Transverse colon (tissue), 4 donors: ENCODE measurements around the gene WT1. TPM values are rescaled to one million over a fixed set of nuclear protein-coding genes. Genes with fewer than 3 reads are reported as not detected.

Source experiments
- DNase-seq: peaks from one replicate; pipeline ENCODE4 v3.0.0-alpha.2; 2019
- H3K27ac ChIP-seq, 4 donors: fragments of 200-600 bp; sonication (generic); 2 replicates each; pipeline ENCODE4 v1.5.1; 2016 to 2018; ENCODE audit warnings: inconsistent platforms in 4 of 4
- H3K27me3 ChIP-seq: fragments of 200-600 bp; sonication (generic); 2 replicates; pipeline ENCODE4 v1.5.1; 2017; ENCODE audit warnings: inconsistent platforms
- H3K36me3 ChIP-seq, 4 donors: fragments of 200-600 bp; sonication (generic); 2 replicates each; pipeline ENCODE4 v1.5.1; 2017 to 2019; ENCODE audit warnings: inconsistent platforms in 4 of 4
- H3K4me1 ChIP-seq, 4 donors: fragments of 200-600 bp; sonication (generic); 2 replicates each; pipeline ENCODE4 v1.5.1; 2017 to 2020; ENCODE audit warnings: inconsistent platforms in 4 of 4
- H3K4me3 ChIP-seq, 4 donors: fragments of 200-600 bp; sonication (generic); 1 replicate in 1 of 4; 2 replicates in 3 of 4; pipeline versions ENCODE4 v1.5.1 to v1.6.1; 2017 to 2019; ENCODE audit warnings: inconsistent platforms in 4 of 4
- H3K9me3 ChIP-seq, 2 donors: fragments of 200-600 bp; sonication (generic); 2 replicates each; pipeline ENCODE4 v1.5.1; 2017 to 2019; ENCODE audit warnings: inconsistent platforms in 2 of 2
- EP300 ChIP-seq: sonication (generic); formaldehyde crosslinking; IDR thresholded peaks from one replicate; pipeline ENCODE4 v1.6.1; 2017; ENCODE audit warnings: antibody characterized with exemption, low read depth
- POLR2A ChIP-seq: fragments of 450-650 bp; IDR thresholded peaks from one replicate; pipeline ENCODE4 v1.6.1; 2016; ENCODE audit warnings: antibody characterized with exemption, mild to moderate bottlenecking, moderate library complexity
- POLR2AphosphoS5 ChIP-seq, 3 donors: sonication (generic); formaldehyde crosslinking; IDR thresholded peaks; one replicate each; pipeline ENCODE4 v1.6.1; 2016; ENCODE audit warnings: antibody characterized with exemption in 3 of 3
- WGBS, 2 donors: methylation state at CpG; one replicate each; pipeline ENCODE4 v1.1.5; 2018; ENCODE audit warnings: low coverage in 1 of 2; 5-methylcytosine and 5-hydroxymethylcytosine counted together
- in situ Hi-C, 4 donors: fragments of 200-750 bp; cut with MboI; loops; one replicate each; pipeline versions ENCODE4 v1.15.0 to v1.15.1; 2017; ENCODE audit warnings: low sequenced_read_pairs in 3 of 4, low pct_ligation_motif_present in 1 of 4, low pct_unique_long_range_greater_than_20kb in 1 of 4
- intact Hi-C: fragments of 100-400 bp; cut with DNase I; formaldehyde crosslinking; loops from one replicate; pipeline ENCODE4 v1.15.1; 2023; ENCODE audit warnings: low total_unique reads
- total RNA-seq, 4 donors: library from RNA; depleted of rRNA; stranded (reverse); fragments of >200 nt; gene quantifications; one replicate each; pipeline ENCODE4 v1.1.0, GENCODE V29; 2016
- TF ChIP-seq, protein P1 (sequence below), 5 experiments: fragments of 200-600 bp in 3 of 5; fragments of 450-650 bp in 2 of 5; sonication (generic) in 3 of 5; IDR thresholded peaks; 1 replicate in 2 of 5; 2 replicates in 3 of 5; pipeline ENCODE4 v1.5.1; 2016 to 2017; ENCODE audit warnings: antibody characterized with exemption in 5 of 5, inconsistent platforms in 3 of 5, mild to moderate bottlenecking in 2 of 5, moderate library complexity in 1 of 5

WT1 gene
- total RNA-seq, 4 donors from 2014 or later: 0.55 to 3.0 (median 0.95) TPM; not detected in 1

DNA sequence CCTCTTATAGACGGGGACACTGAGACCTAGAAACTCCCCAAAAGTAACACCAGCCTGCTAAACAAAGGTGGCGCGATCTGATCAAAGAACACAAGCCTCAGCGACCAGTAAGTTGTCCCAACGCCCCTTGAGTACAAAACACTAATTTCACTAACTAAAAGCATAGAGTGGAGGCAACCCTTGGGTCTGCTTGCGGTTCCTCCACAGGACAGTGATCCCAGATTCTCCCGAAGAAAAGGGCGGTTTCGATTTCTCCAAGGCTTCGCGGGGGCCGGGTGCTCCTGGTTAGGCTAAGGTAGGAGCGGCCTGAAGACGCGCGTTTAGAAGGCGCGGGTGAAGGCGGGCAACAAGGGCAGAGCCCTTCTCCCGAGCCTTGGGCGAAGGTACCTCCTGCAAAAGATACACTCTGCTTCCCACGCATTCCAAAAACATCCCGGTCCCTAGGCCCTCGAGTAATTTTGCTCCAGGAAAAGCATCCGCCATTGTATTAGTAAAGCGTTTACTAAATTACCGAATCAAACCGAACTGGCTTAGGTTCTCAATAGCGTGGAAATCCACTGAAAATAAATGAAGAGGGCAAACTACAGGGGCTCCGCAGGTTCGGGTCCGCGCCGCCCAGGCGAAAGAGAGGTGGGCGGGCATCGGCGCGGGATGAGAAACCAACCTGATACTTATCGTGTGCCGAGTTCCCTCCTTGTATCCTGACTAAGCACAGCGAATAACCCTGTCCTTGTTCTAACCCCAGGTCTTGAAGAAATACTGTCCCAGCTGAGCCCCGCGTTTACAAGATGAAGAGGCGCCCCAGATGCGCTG is 2.0 kb downstream of the WT1 start:
- no peak for DNase-seq

DNA sequence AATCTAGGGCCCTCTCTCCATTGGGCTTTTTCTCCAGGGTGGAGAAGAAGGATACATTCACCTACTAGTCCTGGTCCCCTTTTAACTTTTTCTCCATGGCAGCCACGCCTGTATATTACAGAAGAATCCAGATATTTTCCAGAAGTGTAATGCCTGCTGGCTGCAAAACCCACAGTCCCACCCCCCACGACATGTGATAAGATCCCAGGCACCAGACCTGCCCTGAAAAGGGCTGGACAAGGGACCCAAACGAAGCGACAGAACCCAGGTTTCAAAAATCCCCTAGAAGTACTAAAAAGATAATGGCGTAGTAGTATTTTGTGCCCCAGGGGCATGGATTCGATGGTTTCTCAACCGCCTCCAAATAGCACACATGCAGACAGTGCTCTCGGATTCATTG is 2.8 kb downstream of the WT1 start:
- in situ Hi-C loops (no loop called here), intact Hi-C loops (no loop called here)
- Histone ChIP-seq H3K27me3 (peaks cover 100% of the 10 kb centered on the region), H3K9me3 (no peaks in the 10 kb centered on the region), H3K27ac (no peak overlapping the region), H3K36me3 (no peaks in the 10 kb centered on the region), H3K4me3 (no peak overlapping the region), H3K4me1 (peaks cover 0 to 38% (median 17%) of the 10 kb centered on the region in 4 donors)
- WGBS, 2 donors: 0 to 34% methylated on average over 1 to 8 of the region's 8 CpGs
- no peak for DNase-seq
- TF ChIP-seq, protein P1, sequence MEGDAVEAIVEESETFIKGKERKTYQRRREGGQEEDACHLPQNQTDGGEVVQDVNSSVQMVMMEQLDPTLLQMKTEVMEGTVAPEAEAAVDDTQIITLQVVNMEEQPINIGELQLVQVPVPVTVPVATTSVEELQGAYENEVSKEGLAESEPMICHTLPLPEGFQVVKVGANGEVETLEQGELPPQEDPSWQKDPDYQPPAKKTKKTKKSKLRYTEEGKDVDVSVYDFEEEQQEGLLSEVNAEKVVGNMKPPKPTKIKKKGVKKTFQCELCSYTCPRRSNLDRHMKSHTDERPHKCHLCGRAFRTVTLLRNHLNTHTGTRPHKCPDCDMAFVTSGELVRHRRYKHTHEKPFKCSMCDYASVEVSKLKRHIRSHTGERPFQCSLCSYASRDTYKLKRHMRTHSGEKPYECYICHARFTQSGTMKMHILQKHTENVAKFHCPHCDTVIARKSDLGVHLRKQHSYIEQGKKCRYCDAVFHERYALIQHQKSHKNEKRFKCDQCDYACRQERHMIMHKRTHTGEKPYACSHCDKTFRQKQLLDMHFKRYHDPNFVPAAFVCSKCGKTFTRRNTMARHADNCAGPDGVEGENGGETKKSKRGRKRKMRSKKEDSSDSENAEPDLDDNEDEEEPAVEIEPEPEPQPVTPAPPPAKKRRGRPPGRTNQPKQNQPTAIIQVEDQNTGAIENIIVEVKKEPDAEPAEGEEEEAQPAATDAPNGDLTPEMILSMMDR (IDR thresholded peaks at IDR 0.05): no peak
- TF ChIP-seq EP300: no peak
- TF ChIP-seq POLR2A: no peak
- TF ChIP-seq POLR2AphosphoS5 (IDR thresholded peaks at IDR 0.05): no peak

More for the DNA sequence above, 2.0 kb downstream of the WT1 start:
- Histone ChIP-seq H3K9me3 (no peaks in the 10 kb centered on the region), H3K27ac (no peak overlapping the region), H3K4me3 (peak overlapping the region in 1 of 4 donors; percentile 34), H3K36me3 (no peaks in the 10 kb centered on the region), H3K4me1 (peaks cover 0 to 41% (median 17%) of the 10 kb centered on the region in 4 donors), H3K27me3 (peaks cover 100% of the 10 kb centered on the region)
- intact Hi-C loops: no loop called here
- WGBS, 2 donors: 9 to 30% methylated on average over 14 to 46 of the region's 46 CpGs
- in situ Hi-C loops: no loop called here
- no peak for TF ChIP-seq POLR2A
- no peak for TF ChIP-seq POLR2AphosphoS5 (IDR thresholded peaks at IDR 0.05)
- TF ChIP-seq, protein P1 (IDR thresholded peaks at IDR 0.05): no peak
- TF ChIP-seq EP300: no peak

DNA sequence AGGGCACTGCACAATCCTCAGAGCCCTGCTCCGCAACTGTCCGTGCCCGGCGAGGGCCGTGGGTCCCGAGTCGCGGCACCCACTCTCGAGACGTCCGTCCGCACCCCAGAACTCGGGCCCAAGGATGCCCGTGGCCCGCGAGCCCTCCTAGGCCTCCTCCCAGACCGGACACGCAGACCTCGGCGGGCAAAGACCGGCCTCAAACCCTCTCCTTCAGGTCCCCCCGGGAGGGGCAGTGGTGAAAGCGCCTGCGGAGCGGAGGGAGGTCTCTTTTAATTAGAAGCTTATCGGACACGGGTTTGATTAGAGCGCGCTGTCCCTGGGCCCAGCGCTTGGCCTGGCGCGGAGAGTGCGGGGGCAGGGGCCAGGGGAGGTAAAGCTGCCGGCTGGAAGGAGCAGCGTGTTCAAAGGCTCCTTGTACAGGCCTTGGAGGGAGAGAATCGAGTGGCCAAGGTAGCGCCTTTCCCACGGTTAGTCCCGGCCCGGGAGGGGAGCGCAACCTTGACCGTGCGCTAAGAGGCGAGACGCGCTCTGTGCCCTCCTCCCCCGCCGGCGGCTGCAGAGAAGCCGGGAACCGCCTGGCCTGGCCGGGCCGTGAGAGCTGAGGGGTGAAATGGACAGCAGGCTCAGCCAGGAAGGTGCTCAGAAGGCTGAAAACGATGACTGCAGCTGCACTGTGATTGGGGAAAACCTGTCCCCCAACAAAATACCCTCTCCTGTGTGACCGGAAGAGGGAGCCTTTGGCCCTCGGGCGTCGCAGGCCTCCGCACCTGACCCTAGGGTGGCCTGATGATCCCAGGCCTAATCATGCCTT is 4.6 kb downstream of the WT1 start:
- no peak overlapping the region for H3K4me3 ChIP-seq
- H3K4me1 ChIP-seq: peaks cover 0 to 37% (median 20%) of the 10 kb centered on the region in 4 donors
- no peak for DNase-seq
- intact Hi-C loops (no loop called here), in situ Hi-C loops (no loop called here)
- no peak overlapping the region for H3K27ac ChIP-seq
- no peak for TF ChIP-seq POLR2A
- TF ChIP-seq, protein P1 (IDR thresholded peaks at IDR 0.05): peak in 1 of 5 experiments; percentile 15
- no peaks in the 10 kb centered on the region for H3K9me3 ChIP-seq
- no peaks in the 10 kb centered on the region for H3K36me3 ChIP-seq
- peaks cover 100% of the 10 kb centered on the region for H3K27me3 ChIP-seq
- WGBS, 2 donors: 40% methylated on average over 59 of the region's 59 CpGs; no CpG with 5 or more reads in 1 of the 2 donors

DNA sequence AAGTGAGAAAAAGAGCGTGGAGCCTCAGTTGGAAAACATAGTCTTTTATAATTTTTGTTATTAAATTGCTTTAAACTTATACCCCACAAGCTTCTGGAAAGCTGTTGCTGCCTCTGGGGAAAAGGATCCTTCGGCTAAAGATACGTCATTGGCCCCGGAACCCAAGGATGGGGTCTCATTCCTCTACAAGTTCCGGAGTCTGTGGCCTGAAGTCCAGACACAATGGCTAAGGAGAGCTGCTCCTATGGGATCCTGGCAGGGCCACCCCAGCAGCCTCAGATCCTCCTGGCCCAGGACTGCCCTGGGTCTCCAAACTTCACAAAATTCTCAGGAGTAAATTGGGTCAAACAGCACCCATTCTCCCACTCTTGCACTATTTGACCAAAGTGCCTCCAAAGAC is 5.9 kb downstream of the WT1 start:
- H3K36me3 ChIP-seq: no peaks in the 10 kb centered on the region

More for the DNA sequence above, 5.9 kb downstream of the WT1 start:
- in situ Hi-C loops (no loop called here), intact Hi-C loops (loop anchor here (5.0 kb wide), 1 partner anchor 1423 kb away; no protein-coding TSS in a partner anchor)
- WGBS, 2 donors: 45 to 60% methylated on average over 4 to 5 of the region's 5 CpGs
- DNase-seq: no peak
- TF ChIP-seq POLR2AphosphoS5 (IDR thresholded peaks at IDR 0.05): no peak
- no peak for TF ChIP-seq EP300
- TF ChIP-seq, protein P1 (IDR thresholded peaks at IDR 0.05): no peak
- TF ChIP-seq POLR2A: no peak
- H3K27ac ChIP-seq: no peak overlapping the region
- H3K27me3 ChIP-seq: peaks cover 100% of the 10 kb centered on the region
- H3K4me1 ChIP-seq: peaks cover 0 to 24% (median 8%) of the 10 kb centered on the region in 4 donors
- H3K4me3 ChIP-seq: no peak overlapping the region
- no peaks in the 10 kb centered on the region for H3K9me3 ChIP-seq
